HepG2 (cell line): ENCODE data around the gene ABCC12. TPM values are rescaled to one million over a fixed set of nuclear protein-coding genes. Genes with fewer than 3 reads are reported as not detected.
A peak's percentile ranks its signal among the peaks of the same experiment; 100 is the strongest.

Source experiments
- AGO1 ChIP-seq: fragments of 200-400 bp; formaldehyde crosslinking; IDR thresholded peaks from 2 replicates; pipeline ENCODE4 v1.6.1; 2017; ENCODE audit warnings: mild to moderate bottlenecking, low read depth, low read length, moderate library complexity; ENCODE audit not compliant: poor library complexity, severe bottlenecking
- LCORL ChIP-seq, 2 experiments: fragments of 450-650 bp in 1 of 2; sonication (generic) in 1 of 2; formaldehyde crosslinking in 1 of 2; IDR thresholded peaks; 2 replicates each; pipeline versions ENCODE4 v1.5.0 to v1.6.1; 2017 to 2020; ENCODE audit warnings: antibody characterized with exemption in 1 of 2, missing genetic modification reagents in 1 of 2
- MXD4 ChIP-seq: IDR thresholded peaks from 2 replicates; pipeline ENCODE4 v1.6.1; 2016; ENCODE audit warnings: mild to moderate bottlenecking, missing biosample characterization, missing genetic modification reagents
- NRL ChIP-seq: sonication (generic); formaldehyde crosslinking; IDR thresholded peaks from 2 replicates; pipeline ENCODE4 v1.5.0; 2020; ENCODE audit warnings: missing genetic modification reagents, mild to moderate bottlenecking, moderate library complexity, borderline replicate concordance
- ZFX ChIP-seq: sonication (generic); formaldehyde crosslinking; IDR thresholded peaks from 2 replicates; pipeline ENCODE4 v1.4.0; 2020; ENCODE audit warnings: mild to moderate bottlenecking, low read depth, missing genetic modification reagents, moderate library complexity
- ZNF543 ChIP-seq: sonication (generic); formaldehyde crosslinking; IDR thresholded peaks from 2 replicates; pipeline ENCODE4 v1.4.0; 2020; ENCODE audit warnings: mild to moderate bottlenecking, missing genetic modification reagents
- polyA plus RNA-seq, 8 experiments: library from polyadenylated mRNA; depleted of rRNA in 3 of 8; stranded (reverse) in 7 of 8; unstranded in 1 of 8; fragments of >200 nt; fragmentation: Illumina TruSeq in 4 of 8; extraction: Trizol in 4 of 8; gene quantifications; 2 replicates each; pipeline versions ENCODE4 v1.2.1 to v1.2.3, GENCODE V29; 2011 to 2016; ENCODE audit warnings: low read depth in 4 of 8, missing spikeins in 1 of 8, mixed read lengths in 1 of 8; ENCODE audit not compliant: insufficient read depth in 1 of 8
- total RNA-seq, 5 experiments: library from RNA; depleted of rRNA; stranded (reverse); fragments of >200 nt; fragmentation: Illumina TruSeq; extraction: Trizol; gene quantifications; 2 replicates each; pipeline ENCODE4 v1.2.3, GENCODE V29; 2016; ENCODE audit warnings: low read depth in 1 of 5
- TF ChIP-seq, protein P1 (sequence below): sonication (generic); formaldehyde crosslinking; IDR thresholded peaks from 2 replicates; pipeline ENCODE4 v1.4.0; 2020; ENCODE audit warnings: missing genetic modification reagents
- TF ChIP-seq, protein P2 (sequence below): IDR thresholded peaks from 2 replicates; pipeline ENCODE4 v1.6.1; 2016; ENCODE audit warnings: mild to moderate bottlenecking, missing biosample characterization, missing genetic modification reagents
- TF ChIP-seq, protein P3 (sequence below): sonication (generic); formaldehyde crosslinking; IDR thresholded peaks from 2 replicates; pipeline ENCODE4 v1.8.0; 2022; ENCODE audit warnings: missing genetic modification reagents, mild to moderate bottlenecking, borderline replicate concordance
- TF ChIP-seq, protein P4 (sequence below): sonication (generic); formaldehyde crosslinking; IDR thresholded peaks from 2 replicates; pipeline ENCODE4 v1.5.0; 2020; ENCODE audit warnings: mild to moderate bottlenecking, missing genetic modification reagents, borderline replicate concordance

ABCC12 gene
- total and polyA plus RNA-seq, 2 of the 13 experiments (the other 11 are each of a cell fraction or from before 2014, with no cell fraction given), result not detected

DNA sequence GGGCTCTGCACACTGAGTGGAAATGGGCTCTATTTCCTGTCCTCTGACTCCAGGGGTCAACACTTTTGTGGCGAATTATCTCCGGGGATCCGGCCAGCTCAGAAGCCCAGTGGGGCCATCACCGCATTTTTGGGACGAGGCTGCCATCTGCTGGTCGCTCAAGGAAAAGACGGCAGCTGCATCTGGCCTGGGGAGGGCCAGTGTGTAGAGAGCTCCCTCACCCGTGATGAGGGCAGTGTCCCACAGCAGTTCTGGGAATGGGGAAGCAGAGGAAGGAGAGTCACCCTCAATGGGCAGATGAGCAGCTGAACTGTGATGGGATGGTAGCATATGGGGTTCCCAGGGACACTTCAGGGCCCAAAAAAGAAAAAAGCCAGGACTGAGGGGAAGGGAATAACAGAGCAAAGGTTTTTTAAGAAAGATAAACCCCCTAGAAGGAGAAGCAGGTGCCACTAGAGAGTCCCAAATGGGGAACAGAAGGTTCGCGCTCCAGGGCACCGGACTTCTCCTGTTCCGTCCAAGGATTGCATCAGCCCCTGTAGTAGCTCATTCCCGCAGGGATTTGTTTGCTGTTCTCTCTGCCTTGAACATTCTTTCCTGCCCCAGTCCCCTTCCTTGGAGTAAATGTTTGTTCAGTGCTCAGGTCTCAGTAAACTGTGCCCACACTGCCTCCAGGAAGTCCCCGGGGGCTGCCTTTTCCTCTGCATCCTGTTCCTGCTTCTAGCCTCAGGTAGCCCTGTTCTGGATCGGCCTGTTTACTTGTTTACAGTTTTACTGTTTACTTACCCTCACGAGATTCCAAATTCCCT, 9.3 kb upstream of the ABCC12 start (continued):
- TF ChIP-seq, protein P1, sequence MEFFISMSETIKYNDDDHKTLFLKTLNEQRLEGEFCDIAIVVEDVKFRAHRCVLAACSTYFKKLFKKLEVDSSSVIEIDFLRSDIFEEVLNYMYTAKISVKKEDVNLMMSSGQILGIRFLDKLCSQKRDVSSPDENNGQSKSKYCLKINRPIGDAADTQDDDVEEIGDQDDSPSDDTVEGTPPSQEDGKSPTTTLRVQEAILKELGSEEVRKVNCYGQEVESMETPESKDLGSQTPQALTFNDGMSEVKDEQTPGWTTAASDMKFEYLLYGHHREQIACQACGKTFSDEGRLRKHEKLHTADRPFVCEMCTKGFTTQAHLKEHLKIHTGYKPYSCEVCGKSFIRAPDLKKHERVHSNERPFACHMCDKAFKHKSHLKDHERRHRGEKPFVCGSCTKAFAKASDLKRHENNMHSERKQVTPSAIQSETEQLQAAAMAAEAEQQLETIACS (CRISPR knock-in tag), result no peak
- TF ChIP-seq, protein P2, sequence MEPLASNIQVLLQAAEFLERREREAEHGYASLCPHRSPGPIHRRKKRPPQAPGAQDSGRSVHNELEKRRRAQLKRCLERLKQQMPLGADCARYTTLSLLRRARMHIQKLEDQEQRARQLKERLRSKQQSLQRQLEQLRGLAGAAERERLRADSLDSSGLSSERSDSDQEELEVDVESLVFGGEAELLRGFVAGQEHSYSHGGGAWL (CRISPR knock-in tag), result 0 out of 2 replicates have a peak, but pooled peaks have one; percentile 41
- TF ChIP-seq AGO1 (no peak), ZNF543 (CRISPR knock-in tag) (peak; percentile 99), ZFX (CRISPR knock-in tag) (peak; percentile 33; the same call in 1 of the 2 replicates), NRL (CRISPR knock-in tag) (no peak; the same call in 1 of the 2 replicates), LCORL (IDR thresholded peaks at IDR 0.05) (no peak), LCORL (CRISPR knock-in tag; IDR thresholded peaks at IDR 0.05) (peak; percentile 89), MXD4 (no peak)
- TF ChIP-seq, protein P3, sequence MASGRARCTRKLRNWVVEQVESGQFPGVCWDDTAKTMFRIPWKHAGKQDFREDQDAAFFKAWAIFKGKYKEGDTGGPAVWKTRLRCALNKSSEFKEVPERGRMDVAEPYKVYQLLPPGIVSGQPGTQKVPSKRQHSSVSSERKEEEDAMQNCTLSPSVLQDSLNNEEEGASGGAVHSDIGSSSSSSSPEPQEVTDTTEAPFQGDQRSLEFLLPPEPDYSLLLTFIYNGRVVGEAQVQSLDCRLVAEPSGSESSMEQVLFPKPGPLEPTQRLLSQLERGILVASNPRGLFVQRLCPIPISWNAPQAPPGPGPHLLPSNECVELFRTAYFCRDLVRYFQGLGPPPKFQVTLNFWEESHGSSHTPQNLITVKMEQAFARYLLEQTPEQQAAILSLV (CRISPR knock-in tag), result peak; percentile 69; the same call in 1 of the 2 replicates
- TF ChIP-seq, protein P4, sequence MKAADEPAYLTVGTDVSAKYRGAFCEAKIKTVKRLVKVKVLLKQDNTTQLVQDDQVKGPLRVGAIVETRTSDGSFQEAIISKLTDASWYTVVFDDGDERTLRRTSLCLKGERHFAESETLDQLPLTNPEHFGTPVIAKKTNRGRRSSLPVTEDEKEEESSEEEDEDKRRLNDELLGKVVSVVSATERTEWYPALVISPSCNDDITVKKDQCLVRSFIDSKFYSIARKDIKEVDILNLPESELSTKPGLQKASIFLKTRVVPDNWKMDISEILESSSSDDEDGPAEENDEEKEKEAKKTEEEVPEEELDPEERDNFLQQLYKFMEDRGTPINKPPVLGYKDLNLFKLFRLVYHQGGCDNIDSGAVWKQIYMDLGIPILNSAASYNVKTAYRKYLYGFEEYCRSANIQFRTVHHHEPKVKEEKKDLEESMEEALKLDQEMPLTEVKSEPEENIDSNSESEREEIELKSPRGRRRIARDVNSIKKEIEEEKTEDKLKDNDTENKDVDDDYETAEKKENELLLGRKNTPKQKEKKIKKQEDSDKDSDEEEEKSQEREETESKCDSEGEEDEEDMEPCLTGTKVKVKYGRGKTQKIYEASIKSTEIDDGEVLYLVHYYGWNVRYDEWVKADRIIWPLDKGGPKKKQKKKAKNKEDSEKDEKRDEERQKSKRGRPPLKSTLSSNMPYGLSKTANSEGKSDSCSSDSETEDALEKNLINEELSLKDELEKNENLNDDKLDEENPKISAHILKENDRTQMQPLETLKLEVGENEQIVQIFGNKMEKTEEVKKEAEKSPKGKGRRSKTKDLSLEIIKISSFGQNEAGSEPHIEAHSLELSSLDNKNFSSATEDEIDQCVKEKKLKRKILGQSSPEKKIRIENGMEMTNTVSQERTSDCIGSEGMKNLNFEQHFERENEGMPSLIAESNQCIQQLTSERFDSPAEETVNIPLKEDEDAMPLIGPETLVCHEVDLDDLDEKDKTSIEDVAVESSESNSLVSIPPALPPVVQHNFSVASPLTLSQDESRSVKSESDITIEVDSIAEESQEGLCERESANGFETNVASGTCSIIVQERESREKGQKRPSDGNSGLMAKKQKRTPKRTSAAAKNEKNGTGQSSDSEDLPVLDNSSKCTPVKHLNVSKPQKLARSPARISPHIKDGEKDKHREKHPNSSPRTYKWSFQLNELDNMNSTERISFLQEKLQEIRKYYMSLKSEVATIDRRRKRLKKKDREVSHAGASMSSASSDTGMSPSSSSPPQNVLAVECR (CRISPR knock-in tag), result peak; percentile 72; the same call in 1 of the 2 replicates
